ENCODE measurements around the gene DCAF5.
"Not testable (repeated sequence)": the region's sequence is repeated elsewhere in the genome, so short reads cannot be mapped to it uniquely, and the experiment has no call there.

GRCh38 chr14:69065934-69066333, 87.0 kb downstream of the DCAF5 start:
- TF ChIP-seq CTCF, POLR2A (IDR thresholded peaks at IDR 0.05): not testable (repeated sequence)
